Neural crest cell (in vitro differentiated cells): ENCODE measurements around the gene RBPJ. TPM values are rescaled to one million over a fixed set of nuclear protein-coding genes. Genes with fewer than 3 reads are reported as not detected.

ENCODE experiments used
- DNase-seq: peaks from one replicate; pipeline ENCODE4 v3.0.0; 2021; ENCODE audit warnings: low read depth, mixed read lengths, low spot score
- H3K27ac Mint-ChIP-seq: one replicate; pipeline ENCODE4 v1.8.0; 2021; ENCODE audit warnings: mild to moderate bottlenecking, mixed read lengths; ENCODE audit not compliant: unreplicated experiment
- H3K27me3 Mint-ChIP-seq: 2 replicates; pipeline ENCODE4 v1.8.0; 2021; ENCODE audit warnings: low read depth, mild to moderate bottlenecking, mixed read lengths
- H3K36me3 Mint-ChIP-seq: 2 replicates; pipeline ENCODE4 v1.8.0; 2021; ENCODE audit warnings: low read depth, mild to moderate bottlenecking, mixed read lengths
- H3K4me1 Mint-ChIP-seq: 2 replicates; pipeline ENCODE4 v1.8.0; 2021; ENCODE audit warnings: mixed read lengths
- H3K4me3 Mint-ChIP-seq: one replicate; pipeline ENCODE4 v1.8.0; 2021; ENCODE audit warnings: mild to moderate bottlenecking, mixed read lengths
- H3K9me3 Mint-ChIP-seq: 2 replicates; pipeline ENCODE4 v1.8.0; 2021; ENCODE audit warnings: mixed read lengths
- total RNA-seq: library from RNA; stranded (reverse); gene quantifications from 2 replicates; pipeline ENCODE4 v1.2.1, GENCODE V29; 2021
- TF ChIP-seq, protein P1 (sequence below): fragments of 200-600 bp; sonication (generic); conservative IDR thresholded peaks from 2 replicates; pipeline ENCODE4 v1.5.0; 2021; ENCODE audit warnings: antibody characterized with exemption, mild to moderate bottlenecking

The RBPJ gene
- total RNA-seq, 1 donor from 2014 or later: 76.4 TPM

DNA sequence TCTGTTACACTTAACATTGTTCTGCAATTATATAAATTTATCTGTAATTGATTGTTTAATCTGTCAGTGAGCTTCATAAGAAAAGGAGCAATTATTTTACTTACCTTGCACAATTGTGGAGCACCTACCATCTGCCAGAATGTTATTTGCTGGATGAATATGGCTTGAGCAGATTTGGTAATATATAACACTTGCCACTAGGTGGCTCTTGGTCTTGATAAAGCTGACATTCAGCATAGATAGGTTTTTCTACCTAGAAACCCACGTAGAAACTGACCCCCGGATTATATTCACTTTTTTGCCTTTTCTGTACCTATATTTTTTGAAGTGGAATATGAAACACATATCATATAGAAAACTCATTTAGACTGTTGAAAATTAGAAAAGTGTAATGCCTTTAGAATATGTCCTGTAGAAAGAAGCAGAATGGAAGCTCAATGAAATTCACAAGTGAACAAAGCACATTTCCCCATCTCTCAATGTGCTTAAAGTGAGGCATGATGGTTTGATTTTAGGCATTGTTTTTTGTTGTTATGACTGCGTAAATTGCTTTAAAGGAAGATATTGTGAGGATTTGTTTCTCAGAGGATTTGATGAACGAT, 9.5 kb downstream of the RBPJ start:
- no peak for DNase-seq
- TF ChIP-seq, protein P1, sequence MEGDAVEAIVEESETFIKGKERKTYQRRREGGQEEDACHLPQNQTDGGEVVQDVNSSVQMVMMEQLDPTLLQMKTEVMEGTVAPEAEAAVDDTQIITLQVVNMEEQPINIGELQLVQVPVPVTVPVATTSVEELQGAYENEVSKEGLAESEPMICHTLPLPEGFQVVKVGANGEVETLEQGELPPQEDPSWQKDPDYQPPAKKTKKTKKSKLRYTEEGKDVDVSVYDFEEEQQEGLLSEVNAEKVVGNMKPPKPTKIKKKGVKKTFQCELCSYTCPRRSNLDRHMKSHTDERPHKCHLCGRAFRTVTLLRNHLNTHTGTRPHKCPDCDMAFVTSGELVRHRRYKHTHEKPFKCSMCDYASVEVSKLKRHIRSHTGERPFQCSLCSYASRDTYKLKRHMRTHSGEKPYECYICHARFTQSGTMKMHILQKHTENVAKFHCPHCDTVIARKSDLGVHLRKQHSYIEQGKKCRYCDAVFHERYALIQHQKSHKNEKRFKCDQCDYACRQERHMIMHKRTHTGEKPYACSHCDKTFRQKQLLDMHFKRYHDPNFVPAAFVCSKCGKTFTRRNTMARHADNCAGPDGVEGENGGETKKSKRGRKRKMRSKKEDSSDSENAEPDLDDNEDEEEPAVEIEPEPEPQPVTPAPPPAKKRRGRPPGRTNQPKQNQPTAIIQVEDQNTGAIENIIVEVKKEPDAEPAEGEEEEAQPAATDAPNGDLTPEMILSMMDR: peak; percentile 83
- H3K27ac Mint-ChIP-seq: no peak overlapping the region
- no peaks in the 10 kb centered on the region for H3K36me3 Mint-ChIP-seq
- H3K4me3 Mint-ChIP-seq: no peak overlapping the region
- no peaks in the 10 kb centered on the region for H3K9me3 Mint-ChIP-seq
- no peaks in the 10 kb centered on the region for H3K27me3 Mint-ChIP-seq
- H3K4me1 Mint-ChIP-seq: peaks cover 33% of the 10 kb centered on the region

DNA sequence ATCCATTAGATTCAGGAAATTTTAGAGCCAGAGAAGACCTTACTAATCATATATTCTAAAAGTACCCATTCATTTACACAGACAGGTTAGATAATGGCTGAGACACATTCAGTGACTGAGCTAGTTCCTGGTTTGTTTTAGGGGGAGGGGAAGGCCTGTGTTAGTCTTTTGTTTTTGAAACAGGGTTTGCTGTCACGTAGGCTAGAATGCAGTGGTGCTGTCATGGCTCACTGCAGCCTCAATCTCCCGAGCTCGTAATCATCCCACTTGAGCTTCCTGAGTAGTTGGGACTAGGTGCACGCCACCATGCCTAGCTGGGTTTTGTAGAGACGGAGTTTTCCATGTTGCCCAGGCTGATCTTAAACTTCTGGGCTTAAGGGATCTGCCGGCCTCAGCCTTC, 10.1 kb downstream of the RBPJ start:
- TF ChIP-seq, protein P1: no peak
- Mint-ChIP-seq H3K27me3 (no peaks in the 10 kb centered on the region), H3K9me3 (no peaks in the 10 kb centered on the region), H3K4me3 (no peak overlapping the region), H3K27ac (no peak overlapping the region), H3K36me3 (no peaks in the 10 kb centered on the region), H3K4me1 (peaks cover 33% of the 10 kb centered on the region)
- no peak for DNase-seq

DNA sequence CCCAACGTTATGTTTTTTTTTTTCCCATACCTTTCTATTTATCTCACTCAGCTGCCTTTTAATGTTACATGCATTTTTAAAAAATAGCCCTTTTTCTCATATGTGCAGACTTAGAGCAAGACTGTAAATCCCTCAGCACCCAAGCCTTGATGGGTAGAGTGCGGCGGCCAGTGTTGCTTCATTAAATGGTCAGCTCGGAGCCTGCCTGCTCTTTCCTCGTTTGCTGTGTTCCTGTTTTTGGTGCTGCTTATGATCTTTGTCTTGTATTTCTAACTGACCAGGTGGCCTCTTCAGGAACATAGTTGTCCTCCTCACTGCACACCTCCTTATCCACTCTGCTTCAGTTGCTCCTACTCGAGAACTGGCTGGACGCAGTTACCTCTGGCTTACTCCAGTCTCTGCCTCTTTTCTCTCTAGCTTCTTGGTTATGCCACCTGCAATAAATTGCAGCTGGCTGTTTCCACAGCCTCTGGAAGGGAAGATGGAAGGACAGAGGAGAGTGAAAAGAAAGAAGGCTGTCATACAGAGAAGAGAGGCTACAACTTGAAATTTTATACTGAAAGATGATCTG, 10.7 kb downstream of the RBPJ start:
- Mint-ChIP-seq H3K27me3 (no peaks in the 10 kb centered on the region), H3K4me1 (peaks cover 33% of the 10 kb centered on the region), H3K4me3 (no peak overlapping the region), H3K27ac (no peak overlapping the region), H3K36me3 (no peaks in the 10 kb centered on the region), H3K9me3 (no peaks in the 10 kb centered on the region)
- no peak for DNase-seq
- TF ChIP-seq, protein P1: no peak

DNA sequence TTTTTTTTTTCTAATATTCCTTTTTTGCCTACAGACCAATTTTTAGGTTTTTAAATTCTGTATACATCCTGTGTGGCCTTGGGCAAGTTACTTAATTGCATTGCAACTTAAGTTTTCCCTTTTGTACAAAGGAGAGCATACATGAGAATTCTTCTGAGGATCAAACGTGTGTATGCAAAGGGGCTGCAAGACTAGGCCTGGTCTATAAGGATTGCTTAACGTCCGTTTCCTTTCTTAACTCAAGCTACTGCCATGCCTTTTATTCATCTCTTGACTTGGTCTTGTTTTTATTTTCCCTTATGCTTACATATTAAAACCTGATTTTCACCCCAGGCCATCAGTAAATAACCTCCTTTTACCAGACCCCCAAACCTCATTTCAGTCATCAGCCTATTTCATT, 13.6 kb downstream of the RBPJ start:
- Mint-ChIP-seq H3K36me3 (no peaks in the 10 kb centered on the region), H3K27me3 (no peaks in the 10 kb centered on the region)

DNA sequence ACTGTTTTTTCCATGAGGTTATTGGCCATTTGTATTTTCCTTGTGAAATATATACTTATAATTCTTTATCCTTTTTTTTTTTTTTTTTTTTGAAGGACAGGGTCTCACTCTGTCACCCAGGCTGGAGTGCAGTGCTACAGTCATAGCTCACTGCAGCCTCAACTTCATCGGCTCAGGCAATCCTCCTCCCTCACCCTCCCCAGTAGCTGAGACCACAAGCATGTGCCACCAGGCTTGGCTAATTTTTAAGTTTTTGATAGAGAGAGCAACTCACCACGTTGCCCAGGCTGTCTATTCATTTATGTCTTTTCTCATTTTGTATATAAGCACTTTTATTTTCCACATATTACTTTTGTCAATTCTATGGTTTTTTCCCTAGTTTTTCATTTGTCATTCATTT, 16.8 kb downstream of the RBPJ start:
- Mint-ChIP-seq H3K27ac (no peak overlapping the region), H3K36me3 (no peaks in the 10 kb centered on the region), H3K27me3 (no peaks in the 10 kb centered on the region)

More for the DNA sequence above, 13.6 kb downstream of the RBPJ start:
- TF ChIP-seq, protein P1: no peak
- no peaks in the 10 kb centered on the region for H3K9me3 Mint-ChIP-seq
- H3K4me3 Mint-ChIP-seq: no peak overlapping the region
- H3K4me1 Mint-ChIP-seq: peaks cover 29% of the 10 kb centered on the region
- no peak overlapping the region for H3K27ac Mint-ChIP-seq
- DNase-seq: no peak

More for the DNA sequence above, 16.8 kb downstream of the RBPJ start:
- no peak for DNase-seq
- Mint-ChIP-seq H3K9me3 (no peaks in the 10 kb centered on the region), H3K4me1 (peaks cover 27% of the 10 kb centered on the region), H3K4me3 (no peak overlapping the region)
- TF ChIP-seq, protein P1: no peak
